ENCODE measurements around the gene PTCH1. TPM values are rescaled to one million over a fixed set of nuclear protein-coding genes. Genes with fewer than 3 reads are reported as not detected.

The PTCH1 gene
- total and polyA plus RNA-seq, 2 experiments from 2014 or later, result 21.4 to 34.1 TPM

DNA sequence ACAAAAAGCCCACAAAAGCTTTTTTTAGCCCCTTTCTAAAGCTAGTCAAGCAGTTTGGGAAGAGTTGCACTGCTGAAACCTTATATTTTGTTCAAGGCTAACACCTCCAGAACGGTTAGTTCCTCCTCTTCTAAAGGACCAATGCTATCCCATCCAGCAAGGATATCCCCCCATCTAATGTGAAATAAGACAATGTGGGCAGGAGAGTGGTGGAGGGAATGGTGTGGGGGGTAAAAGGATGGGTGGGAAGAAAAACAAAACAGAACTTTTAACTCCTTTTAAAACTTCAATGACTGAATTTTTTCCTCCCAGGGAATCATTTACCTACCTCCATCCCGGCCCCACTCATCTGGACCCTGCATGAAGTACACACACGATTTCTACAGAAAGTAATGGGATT, 21.2 kb downstream of the PTCH1 start:
- Mint-ChIP-seq H3K27me3 (ENCODE audit: insufficient read depth, low read depth, poor library complexity) (peaks cover 7% of the 10 kb centered on the region), H3K9me3 (no peaks in the 10 kb centered on the region), H3K27ac (no peak overlapping the region), H3K4me3 (no peak overlapping the region), H3K36me3 (ENCODE audit: low read depth) (no peaks in the 10 kb centered on the region; the same call in 1 of the 3 replicates), H3K4me1 (peaks cover 69% of the 10 kb centered on the region)
- Histone ChIP-seq H3K4me3 (peak overlapping the region; percentile 14; the same call in 1 of the 2 replicates), H3F3A (replicated peaks; ENCODE audit: low read depth) (no peaks in the 10 kb centered on the region; the same call in 1 of the 2 replicates), H3K36me3 (ENCODE audit: insufficient read depth) (no peaks in the 10 kb centered on the region), H2AFZ (no peak overlapping the region), H3K27me3 (ENCODE audit: insufficient read depth) (no peaks in the 10 kb centered on the region), H3K4me1 (ENCODE audit: insufficient read depth) (peaks cover 66% of the 10 kb centered on the region), H3K27ac (ENCODE audit: low read depth) (no peak overlapping the region), H3K9me2 (ENCODE audit: insufficient read depth) (no peaks in the 10 kb centered on the region; the same call in 1 of the 2 replicates), H3K4me2 (peak overlapping the region; percentile 69), H3K79me2 (replicated peaks; ENCODE audit: insufficient read depth) (peaks cover 100% of the 10 kb centered on the region), H4K20me1 (replicated peaks; ENCODE audit: insufficient read depth) (peaks cover 22% of the 10 kb centered on the region)
- TF ChIP-seq POLR2AphosphoS5 (IDR thresholded peaks at IDR 0.05; ENCODE audit: low read depth) (no peak), NANOG (IDR thresholded peaks at IDR 0.05; ENCODE audit: borderline replicate concordance) (no peak), ZNF331 (CRISPR knock-in tag; IDR thresholded peaks at IDR 0.05; ENCODE audit: low read depth) (no peak), CREB1 (CRISPR knock-in tag; IDR thresholded peaks at IDR 0.05; ENCODE audit: low read depth) (no peak), STAT1 (IDR thresholded peaks at IDR 0.05; ENCODE audit: unreplicated experiment) (no peak)
- TF ChIP-seq, protein P1, sequence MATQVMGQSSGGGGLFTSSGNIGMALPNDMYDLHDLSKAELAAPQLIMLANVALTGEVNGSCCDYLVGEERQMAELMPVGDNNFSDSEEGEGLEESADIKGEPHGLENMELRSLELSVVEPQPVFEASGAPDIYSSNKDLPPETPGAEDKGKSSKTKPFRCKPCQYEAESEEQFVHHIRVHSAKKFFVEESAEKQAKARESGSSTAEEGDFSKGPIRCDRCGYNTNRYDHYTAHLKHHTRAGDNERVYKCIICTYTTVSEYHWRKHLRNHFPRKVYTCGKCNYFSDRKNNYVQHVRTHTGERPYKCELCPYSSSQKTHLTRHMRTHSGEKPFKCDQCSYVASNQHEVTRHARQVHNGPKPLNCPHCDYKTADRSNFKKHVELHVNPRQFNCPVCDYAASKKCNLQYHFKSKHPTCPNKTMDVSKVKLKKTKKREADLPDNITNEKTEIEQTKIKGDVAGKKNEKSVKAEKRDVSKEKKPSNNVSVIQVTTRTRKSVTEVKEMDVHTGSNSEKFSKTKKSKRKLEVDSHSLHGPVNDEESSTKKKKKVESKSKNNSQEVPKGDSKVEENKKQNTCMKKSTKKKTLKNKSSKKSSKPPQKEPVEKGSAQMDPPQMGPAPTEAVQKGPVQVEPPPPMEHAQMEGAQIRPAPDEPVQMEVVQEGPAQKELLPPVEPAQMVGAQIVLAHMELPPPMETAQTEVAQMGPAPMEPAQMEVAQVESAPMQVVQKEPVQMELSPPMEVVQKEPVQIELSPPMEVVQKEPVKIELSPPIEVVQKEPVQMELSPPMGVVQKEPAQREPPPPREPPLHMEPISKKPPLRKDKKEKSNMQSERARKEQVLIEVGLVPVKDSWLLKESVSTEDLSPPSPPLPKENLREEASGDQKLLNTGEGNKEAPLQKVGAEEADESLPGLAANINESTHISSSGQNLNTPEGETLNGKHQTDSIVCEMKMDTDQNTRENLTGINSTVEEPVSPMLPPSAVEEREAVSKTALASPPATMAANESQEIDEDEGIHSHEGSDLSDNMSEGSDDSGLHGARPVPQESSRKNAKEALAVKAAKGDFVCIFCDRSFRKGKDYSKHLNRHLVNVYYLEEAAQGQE (IDR thresholded peaks at IDR 0.05; ENCODE audit: unreplicated experiment), result no peak
- TF ChIP-seq, protein P2, sequence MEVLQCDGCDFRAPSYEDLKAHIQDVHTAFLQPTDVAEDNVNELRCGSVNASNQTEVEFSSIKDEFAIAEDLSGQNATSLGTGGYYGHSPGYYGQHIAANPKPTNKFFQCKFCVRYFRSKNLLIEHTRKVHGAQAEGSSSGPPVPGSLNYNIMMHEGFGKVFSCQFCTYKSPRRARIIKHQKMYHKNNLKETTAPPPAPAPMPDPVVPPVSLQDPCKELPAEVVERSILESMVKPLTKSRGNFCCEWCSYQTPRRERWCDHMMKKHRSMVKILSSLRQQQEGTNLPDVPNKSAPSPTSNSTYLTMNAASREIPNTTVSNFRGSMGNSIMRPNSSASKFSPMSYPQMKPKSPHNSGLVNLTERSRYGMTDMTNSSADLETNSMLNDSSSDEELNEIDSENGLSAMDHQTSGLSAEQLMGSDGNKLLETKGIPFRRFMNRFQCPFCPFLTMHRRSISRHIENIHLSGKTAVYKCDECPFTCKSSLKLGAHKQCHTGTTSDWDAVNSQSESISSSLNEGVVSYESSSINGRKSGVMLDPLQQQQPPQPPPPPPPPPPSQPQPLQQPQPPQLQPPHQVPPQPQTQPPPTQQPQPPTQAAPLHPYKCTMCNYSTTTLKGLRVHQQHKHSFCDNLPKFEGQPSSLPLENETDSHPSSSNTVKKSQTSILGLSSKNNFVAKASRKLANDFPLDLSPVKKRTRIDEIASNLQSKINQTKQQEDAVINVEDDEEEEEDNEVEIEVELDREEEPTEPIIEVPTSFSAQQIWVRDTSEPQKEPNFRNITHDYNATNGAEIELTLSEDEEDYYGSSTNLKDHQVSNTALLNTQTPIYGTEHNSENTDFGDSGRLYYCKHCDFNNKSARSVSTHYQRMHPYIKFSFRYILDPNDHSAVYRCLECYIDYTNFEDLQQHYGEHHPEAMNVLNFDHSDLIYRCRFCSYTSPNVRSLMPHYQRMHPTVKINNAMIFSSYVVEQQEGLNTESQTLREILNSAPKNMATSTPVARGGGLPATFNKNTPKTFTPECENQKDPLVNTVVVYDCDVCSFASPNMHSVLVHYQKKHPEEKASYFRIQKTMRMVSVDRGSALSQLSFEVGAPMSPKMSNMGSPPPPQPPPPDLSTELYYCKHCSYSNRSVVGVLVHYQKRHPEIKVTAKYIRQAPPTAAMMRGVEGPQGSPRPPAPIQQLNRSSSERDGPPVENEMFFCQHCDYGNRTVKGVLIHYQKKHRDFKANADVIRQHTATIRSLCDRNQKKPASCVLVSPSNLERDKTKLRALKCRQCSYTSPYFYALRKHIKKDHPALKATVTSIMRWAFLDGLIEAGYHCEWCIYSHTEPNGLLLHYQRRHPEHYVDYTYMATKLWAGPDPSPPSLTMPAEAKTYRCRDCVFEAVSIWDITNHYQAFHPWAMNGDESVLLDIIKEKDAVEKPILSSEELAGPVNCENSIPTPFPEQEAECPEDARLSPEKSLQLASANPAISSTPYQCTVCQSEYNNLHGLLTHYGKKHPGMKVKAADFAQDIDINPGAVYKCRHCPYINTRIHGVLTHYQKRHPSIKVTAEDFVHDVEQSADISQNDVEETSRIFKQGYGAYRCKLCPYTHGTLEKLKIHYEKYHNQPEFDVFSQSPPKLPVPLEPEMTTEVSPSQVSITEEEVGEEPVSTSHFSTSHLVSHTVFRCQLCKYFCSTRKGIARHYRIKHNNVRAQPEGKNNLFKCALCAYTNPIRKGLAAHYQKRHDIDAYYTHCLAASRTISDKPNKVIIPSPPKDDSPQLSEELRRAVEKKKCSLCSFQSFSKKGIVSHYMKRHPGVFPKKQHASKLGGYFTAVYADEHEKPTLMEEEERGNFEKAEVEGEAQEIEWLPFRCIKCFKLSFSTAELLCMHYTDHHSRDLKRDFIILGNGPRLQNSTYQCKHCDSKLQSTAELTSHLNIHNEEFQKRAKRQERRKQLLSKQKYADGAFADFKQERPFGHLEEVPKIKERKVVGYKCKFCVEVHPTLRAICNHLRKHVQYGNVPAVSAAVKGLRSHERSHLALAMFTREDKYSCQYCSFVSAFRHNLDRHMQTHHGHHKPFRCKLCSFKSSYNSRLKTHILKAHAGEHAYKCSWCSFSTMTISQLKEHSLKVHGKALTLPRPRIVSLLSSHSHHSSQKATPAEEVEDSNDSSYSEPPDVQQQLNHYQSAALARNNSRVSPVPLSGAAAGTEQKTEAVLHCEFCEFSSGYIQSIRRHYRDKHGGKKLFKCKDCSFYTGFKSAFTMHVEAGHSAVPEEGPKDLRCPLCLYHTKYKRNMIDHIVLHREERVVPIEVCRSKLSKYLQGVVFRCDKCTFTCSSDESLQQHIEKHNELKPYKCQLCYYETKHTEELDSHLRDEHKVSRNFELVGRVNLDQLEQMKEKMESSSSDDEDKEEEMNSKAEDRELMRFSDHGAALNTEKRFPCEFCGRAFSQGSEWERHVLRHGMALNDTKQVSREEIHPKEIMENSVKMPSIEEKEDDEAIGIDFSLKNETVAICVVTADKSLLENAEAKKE (CRISPR knock-in tag; IDR thresholded peaks at IDR 0.05), result no peak
- TF ChIP-seq, protein P3, sequence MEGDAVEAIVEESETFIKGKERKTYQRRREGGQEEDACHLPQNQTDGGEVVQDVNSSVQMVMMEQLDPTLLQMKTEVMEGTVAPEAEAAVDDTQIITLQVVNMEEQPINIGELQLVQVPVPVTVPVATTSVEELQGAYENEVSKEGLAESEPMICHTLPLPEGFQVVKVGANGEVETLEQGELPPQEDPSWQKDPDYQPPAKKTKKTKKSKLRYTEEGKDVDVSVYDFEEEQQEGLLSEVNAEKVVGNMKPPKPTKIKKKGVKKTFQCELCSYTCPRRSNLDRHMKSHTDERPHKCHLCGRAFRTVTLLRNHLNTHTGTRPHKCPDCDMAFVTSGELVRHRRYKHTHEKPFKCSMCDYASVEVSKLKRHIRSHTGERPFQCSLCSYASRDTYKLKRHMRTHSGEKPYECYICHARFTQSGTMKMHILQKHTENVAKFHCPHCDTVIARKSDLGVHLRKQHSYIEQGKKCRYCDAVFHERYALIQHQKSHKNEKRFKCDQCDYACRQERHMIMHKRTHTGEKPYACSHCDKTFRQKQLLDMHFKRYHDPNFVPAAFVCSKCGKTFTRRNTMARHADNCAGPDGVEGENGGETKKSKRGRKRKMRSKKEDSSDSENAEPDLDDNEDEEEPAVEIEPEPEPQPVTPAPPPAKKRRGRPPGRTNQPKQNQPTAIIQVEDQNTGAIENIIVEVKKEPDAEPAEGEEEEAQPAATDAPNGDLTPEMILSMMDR (conservative IDR thresholded peaks at IDR 0.05; ENCODE audit: low read depth in 2 of 2), result no peak
- ATAC-seq, result no peak
- no peak for DNase-seq (ENCODE audit: low spot score)

Measured in GM23338 (cell line).